Measurements from ENCODE around the gene ANKRD10. TPM values are rescaled to one million over a fixed set of nuclear protein-coding genes. Genes with fewer than 3 reads are reported as not detected.
A peak's percentile ranks its signal among the peaks of the same experiment; 100 is the strongest.

ANKRD10 gene
- 10 to 100 TPM; 46.2 to 47.5 TPM for total RNA-seq

DNA sequence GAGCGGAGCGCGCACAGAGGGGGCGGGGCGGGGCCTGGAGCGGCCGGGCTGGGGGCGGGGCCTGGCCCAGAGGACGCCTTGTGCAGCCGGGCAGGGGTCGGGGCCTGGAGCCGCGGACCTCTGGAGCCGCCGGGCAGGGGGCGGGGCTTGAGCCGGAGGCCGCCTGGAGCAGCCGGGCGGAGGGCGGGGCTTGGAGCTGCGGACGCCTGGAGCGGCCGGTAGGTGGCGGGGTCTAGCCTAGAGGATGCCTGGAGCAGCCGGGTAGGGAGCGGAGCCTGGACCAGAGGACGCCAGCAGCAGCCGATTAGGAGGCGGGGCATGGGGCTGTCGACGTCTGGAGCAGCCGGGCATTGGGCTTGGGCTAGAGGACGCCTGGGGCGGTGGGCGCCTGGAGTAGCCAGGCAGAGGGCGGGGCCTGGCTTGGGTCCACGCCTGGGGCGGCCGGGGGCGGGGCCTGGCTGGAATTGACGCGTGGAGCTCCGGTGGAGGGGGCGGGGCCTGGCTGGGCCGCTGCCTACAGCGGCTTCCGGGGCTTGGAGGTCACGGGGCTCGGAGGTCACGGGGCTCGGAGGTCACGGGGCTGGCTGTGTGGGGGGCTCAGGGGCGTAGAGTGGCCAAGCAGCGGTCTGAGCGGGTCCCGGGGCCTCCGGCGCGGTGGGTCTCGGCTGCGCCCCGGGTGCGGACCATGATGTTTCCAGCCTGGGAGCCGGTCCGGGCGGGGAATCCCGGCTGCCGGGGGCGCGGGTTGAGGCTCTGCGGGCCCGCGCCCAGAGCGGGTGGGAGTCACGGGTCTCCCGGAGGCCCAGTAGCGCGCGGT, at the start of gene ANKRD10:
Gene ANKRD10, minus strand, starts transcription at position 13 of the 817 bp plus-strand sequence. CDS start 135 bp downstream, outside the sequence.
- TF ChIP-seq, protein P1, sequence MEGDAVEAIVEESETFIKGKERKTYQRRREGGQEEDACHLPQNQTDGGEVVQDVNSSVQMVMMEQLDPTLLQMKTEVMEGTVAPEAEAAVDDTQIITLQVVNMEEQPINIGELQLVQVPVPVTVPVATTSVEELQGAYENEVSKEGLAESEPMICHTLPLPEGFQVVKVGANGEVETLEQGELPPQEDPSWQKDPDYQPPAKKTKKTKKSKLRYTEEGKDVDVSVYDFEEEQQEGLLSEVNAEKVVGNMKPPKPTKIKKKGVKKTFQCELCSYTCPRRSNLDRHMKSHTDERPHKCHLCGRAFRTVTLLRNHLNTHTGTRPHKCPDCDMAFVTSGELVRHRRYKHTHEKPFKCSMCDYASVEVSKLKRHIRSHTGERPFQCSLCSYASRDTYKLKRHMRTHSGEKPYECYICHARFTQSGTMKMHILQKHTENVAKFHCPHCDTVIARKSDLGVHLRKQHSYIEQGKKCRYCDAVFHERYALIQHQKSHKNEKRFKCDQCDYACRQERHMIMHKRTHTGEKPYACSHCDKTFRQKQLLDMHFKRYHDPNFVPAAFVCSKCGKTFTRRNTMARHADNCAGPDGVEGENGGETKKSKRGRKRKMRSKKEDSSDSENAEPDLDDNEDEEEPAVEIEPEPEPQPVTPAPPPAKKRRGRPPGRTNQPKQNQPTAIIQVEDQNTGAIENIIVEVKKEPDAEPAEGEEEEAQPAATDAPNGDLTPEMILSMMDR (IDR thresholded peaks at IDR 0.05): peak; percentile 92 to 95
- peaks cover 0 to 50% of the 10 kb centered on the region in 2 donors for H3K4me1 ChIP-seq

DNA sequence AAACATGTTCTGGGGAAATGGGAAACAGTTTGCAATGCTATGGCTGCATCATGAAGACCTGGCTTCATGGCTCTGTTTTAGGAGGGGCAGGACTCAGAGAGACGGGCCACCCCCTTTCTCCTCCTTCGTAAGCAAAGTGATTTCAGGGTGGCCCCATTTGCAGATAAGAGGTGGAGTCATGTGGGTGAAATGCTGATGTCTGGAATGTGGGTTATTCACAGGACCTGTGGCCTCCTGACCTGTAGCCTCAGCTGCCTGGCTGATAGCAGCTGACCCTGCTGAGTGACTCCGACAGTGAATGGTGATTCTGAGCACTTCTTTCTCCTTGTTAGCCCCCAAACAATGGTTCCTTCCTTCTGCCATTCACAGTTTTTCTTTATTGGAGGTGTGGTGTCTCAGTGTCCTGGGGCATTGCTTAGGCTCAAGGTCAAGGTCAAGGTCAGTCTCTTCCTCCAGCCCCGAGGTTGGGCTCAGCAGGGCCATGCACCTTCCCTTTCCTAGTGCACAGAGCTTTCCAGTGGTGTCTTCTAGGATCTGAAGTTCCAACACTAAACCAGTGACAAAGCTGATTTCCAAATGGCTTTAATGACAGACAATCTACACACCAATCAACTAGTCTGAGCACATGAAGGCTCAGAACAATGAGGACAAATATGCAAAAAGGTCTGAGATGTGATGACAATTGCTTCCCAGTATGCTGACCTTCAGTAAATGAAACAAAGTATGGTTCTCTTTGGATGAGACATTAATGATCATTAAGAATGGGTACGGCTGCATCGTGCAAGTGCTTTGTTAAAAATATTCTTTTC, 49.6 kb upstream of the ANKRD10 start:
- no peaks in the 10 kb centered on the region for H3K27me3 ChIP-seq
- no peak for DNase-seq (ENCODE audit: low spot score)
- no peak overlapping the region for H3K4me3 ChIP-seq
- H3K27ac ChIP-seq: no peak overlapping the region
- H3K36me3 ChIP-seq: no peaks in the 10 kb centered on the region
- H3K4me1 ChIP-seq: no peaks in the 10 kb centered on the region
- peaks cover 9 to 33% of the 10 kb centered on the region in 2 donors for H3K9me3 ChIP-seq
- TF ChIP-seq, protein P1 (IDR thresholded peaks at IDR 0.05): no peak

More for the DNA sequence above, at the start of gene ANKRD10:
- Histone ChIP-seq H3K27ac (peak within 1 kb of the TSS; percentile 99 to 100), H3K4me3 (peak within 1 kb of the TSS; percentile 96), H3K9me3 (no peaks in the 10 kb centered on the region), H3K36me3 (no peaks in the 10 kb centered on the region), H3K27me3 (no peaks in the 10 kb centered on the region)
- peak; percentile 98 for DNase-seq (ENCODE audit: low spot score)

DNA sequence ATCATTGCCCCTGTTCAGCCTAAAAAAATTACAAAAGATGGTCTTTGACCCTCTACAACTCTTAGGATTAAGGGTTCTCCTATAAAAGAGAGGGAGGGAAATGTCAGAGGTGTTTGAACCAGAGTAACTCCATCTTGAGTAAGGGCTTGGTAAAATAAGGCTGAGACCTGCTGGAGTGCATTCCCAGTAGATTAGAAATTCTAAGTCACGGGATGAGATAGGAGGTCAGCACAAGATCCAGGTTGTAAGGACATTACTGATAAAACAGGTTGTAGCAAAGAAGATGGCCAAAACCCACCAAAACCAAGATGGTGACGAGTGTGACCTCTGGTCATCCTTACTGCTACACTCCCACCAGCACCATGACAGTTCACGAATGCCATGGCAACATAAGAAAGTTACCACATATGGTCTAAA, 48.7 kb upstream of the ANKRD10 start:
- Histone ChIP-seq H3K9me3 (peaks cover 9 to 33% of the 10 kb centered on the region in 2 donors), H3K36me3 (no peaks in the 10 kb centered on the region), H3K27ac (no peak overlapping the region), H3K4me3 (no peak overlapping the region), H3K4me1 (no peaks in the 10 kb centered on the region), H3K27me3 (no peaks in the 10 kb centered on the region)
- TF ChIP-seq, protein P1 (IDR thresholded peaks at IDR 0.05): no peak
- no peak for DNase-seq (ENCODE audit: low spot score)

DNA sequence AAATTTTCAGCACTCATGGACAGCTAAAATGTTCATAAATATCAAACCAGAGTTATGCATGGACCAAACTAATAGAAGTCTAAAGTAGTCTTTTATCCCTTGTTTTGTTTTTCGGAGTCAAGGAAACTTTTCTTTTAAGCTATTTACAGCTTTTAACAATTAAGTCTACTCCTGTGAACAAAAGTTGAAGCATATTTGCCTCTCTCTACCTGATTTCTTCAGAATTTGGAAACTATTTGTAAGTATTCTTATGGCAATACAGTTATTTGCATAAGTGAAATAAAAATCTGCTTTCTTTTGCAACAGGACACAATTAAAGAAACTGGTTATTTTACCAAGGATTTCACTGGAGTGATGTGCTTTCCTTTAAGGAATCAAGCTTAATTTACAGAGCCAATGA, 47.1 kb upstream of the ANKRD10 start:
- no peaks in the 10 kb centered on the region for H3K4me1 ChIP-seq
- H3K4me3 ChIP-seq: no peak overlapping the region
- H3K36me3 ChIP-seq: no peaks in the 10 kb centered on the region
- peaks cover 9 to 33% of the 10 kb centered on the region in 2 donors for H3K9me3 ChIP-seq
- H3K27me3 ChIP-seq: no peaks in the 10 kb centered on the region
- TF ChIP-seq, protein P1 (IDR thresholded peaks at IDR 0.05): no peak
- no peak overlapping the region for H3K27ac ChIP-seq
- DNase-seq (ENCODE audit: low spot score): no peak

DNA sequence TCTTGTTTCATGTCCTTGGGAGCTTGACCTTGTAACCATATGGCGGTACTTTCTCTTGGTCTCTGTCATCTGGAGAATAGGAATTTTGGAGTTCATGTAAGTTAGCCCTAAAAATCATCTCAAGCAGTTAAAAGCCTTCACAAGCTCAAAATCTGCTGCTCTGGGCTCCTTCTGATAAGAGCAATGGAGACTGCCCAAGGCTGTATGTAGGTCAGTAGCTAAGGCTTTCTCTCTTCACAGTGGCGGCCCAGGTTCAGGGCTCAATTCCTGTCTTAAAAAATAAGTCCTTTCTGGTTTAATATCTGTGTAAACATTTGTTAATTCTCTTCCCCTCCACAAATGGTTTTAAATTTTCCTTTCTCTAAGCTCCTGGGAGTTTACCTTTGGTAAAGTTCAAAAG, 45.3 kb upstream of the ANKRD10 start:
- no peak overlapping the region for H3K27ac ChIP-seq
- H3K4me3 ChIP-seq: no peak overlapping the region
- no peaks in the 10 kb centered on the region for H3K27me3 ChIP-seq
- H3K9me3 ChIP-seq: peaks cover 5 to 16% of the 10 kb centered on the region in 2 donors
- no peaks in the 10 kb centered on the region for H3K36me3 ChIP-seq
- H3K4me1 ChIP-seq: peaks cover 0 to under 1% of the 10 kb centered on the region in 2 donors
- DNase-seq (ENCODE audit: low spot score): no peak
- TF ChIP-seq, protein P1 (IDR thresholded peaks at IDR 0.05): no peak
